Measurements from ENCODE around the gene PPP1R36.
"Not testable (repeated sequence)": the region's sequence is repeated elsewhere in the genome, so short reads cannot be mapped to it uniquely, and the experiment has no call there.

Gene PPP1R36

GRCh38 chr14:64614166-64614565, 64.4 kb downstream of the PPP1R36 start:
- DNase-seq, result no peak

GRCh38 chr14:64614805-64615391, 65.1 kb downstream of the PPP1R36 start:
- DNase-seq, result no peak

- not testable (repeated sequence) for DNase-seq
Observed at GRCh38 chr14:64617872-64618408, 68.2 kb downstream of the PPP1R36 start.

GRCh38 chr14:64620910-64621309, 71.1 kb downstream of the PPP1R36 start:
- no peak for DNase-seq

GRCh38 chr14:64623554-64624165, 73.9 kb downstream of the PPP1R36 start:
- peak; percentile 55 for DNase-seq

GRCh38 chr14:64625386-64626232, 75.8 kb downstream of the PPP1R36 start:
- no peak for DNase-seq

GRCh38 chr14:64628940-64629408, 79.2 kb downstream of the PPP1R36 start:
- DNase-seq, result no peak

- DNase-seq, result no peak
Observed at GRCh38 chr14:64630778-64631177, 81.0 kb downstream of the PPP1R36 start.

GRCh38 chr14:64631222-64631621, 81.5 kb downstream of the PPP1R36 start:
- not testable (repeated sequence) for DNase-seq

- DNase-seq, result no peak
Observed at GRCh38 chr14:64632056-64632455, 82.3 kb downstream of the PPP1R36 start.

GRCh38 chr14:64634558-64634957, 84.8 kb downstream of the PPP1R36 start:
- DNase-seq, result no peak

GRCh38 chr14:64636208-64636979, 86.6 kb downstream of the PPP1R36 start:
- peak; percentile 80 for DNase-seq

- DNase-seq, result no peak
Observed at GRCh38 chr14:64636980-64637429, 87.2 kb downstream of the PPP1R36 start.

GRCh38 chr14:64637735-64638473, 88.1 kb downstream of the PPP1R36 start:
- no peak for DNase-seq

GRCh38 chr14:64638625-64639024, 88.9 kb downstream of the PPP1R36 start:
- DNase-seq, result no peak

Measured in femur (tissue), 1 donor.